BE2C (cell line): ENCODE results near the gene TBC1D22A.

Experiments
- DNase-seq: peaks from one replicate; pipeline ENCODE4 v3.0.0-alpha.2; 2020
- H3K27me3 ChIP-seq: fragments of 250-450 bp; sonication (Bioruptor Pico); 2 replicates; pipeline ENCODE4 v1.5.1; 2020; ENCODE audit warnings: mild to moderate bottlenecking
- H3K36me3 ChIP-seq: fragments of 250-450 bp; sonication (Bioruptor Pico); 2 replicates; pipeline ENCODE4 v1.5.1; 2020; ENCODE audit warnings: mild to moderate bottlenecking
- H3K4me1 ChIP-seq: fragments of 250-450 bp; sonication (Bioruptor Pico); 2 replicates; pipeline ENCODE4 v1.5.1; 2020
- H3K4me3 ChIP-seq: 2 replicates; pipeline ENCODE4 v1.5.1; 2011; ENCODE audit warnings: low read depth, low read length
- H3K9me3 ChIP-seq: fragments of 250-450 bp; sonication (Bioruptor Pico); 2 replicates; pipeline ENCODE4 v1.5.1; 2020
- CTCF ChIP-seq: IDR thresholded peaks from 2 replicates; pipeline ENCODE4 v1.5.1; 2012; ENCODE audit warnings: mild to moderate bottlenecking, low read depth, low read length

The TBC1D22A gene

GRCh38 chr22:46992121-46992731 lies 229.8 kb downstream of the TBC1D22A start:
- H3K4me1 ChIP-seq: peaks cover 7% of the 10 kb centered on the region
- no peak for DNase-seq
- no peaks in the 10 kb centered on the region; the same call in 1 of the 2 replicates for H3K36me3 ChIP-seq
- H3K9me3 ChIP-seq: no peaks in the 10 kb centered on the region
- no peak overlapping the region for H3K4me3 ChIP-seq
- no peaks in the 10 kb centered on the region for H3K27me3 ChIP-seq
- TF ChIP-seq CTCF: no peak

GRCh38 chr22:46993633-46994032 lies 231.2 kb downstream of the TBC1D22A start:
- TF ChIP-seq CTCF: no peak
- Histone ChIP-seq H3K27me3 (no peaks in the 10 kb centered on the region), H3K36me3 (no peaks in the 10 kb centered on the region; the same call in 1 of the 2 replicates), H3K4me1 (peaks cover 11% of the 10 kb centered on the region), H3K9me3 (no peaks in the 10 kb centered on the region), H3K4me3 (no peak overlapping the region)
- no peak for DNase-seq

GRCh38 chr22:46994265-46994664 lies 231.8 kb downstream of the TBC1D22A start:
- no peak for TF ChIP-seq CTCF
- Histone ChIP-seq H3K9me3 (no peaks in the 10 kb centered on the region), H3K27me3 (no peaks in the 10 kb centered on the region), H3K36me3 (no peaks in the 10 kb centered on the region; the same call in 1 of the 2 replicates), H3K4me3 (no peak overlapping the region), H3K4me1 (peaks cover 11% of the 10 kb centered on the region)
- no peak for DNase-seq

GRCh38 chr22:46994983-46995382 lies 232.5 kb downstream of the TBC1D22A start:
- Histone ChIP-seq H3K4me1 (peaks cover 11% of the 10 kb centered on the region), H3K9me3 (no peaks in the 10 kb centered on the region), H3K27me3 (no peaks in the 10 kb centered on the region), H3K4me3 (no peak overlapping the region), H3K36me3 (no peaks in the 10 kb centered on the region; the same call in 1 of the 2 replicates)
- no peak for DNase-seq
- TF ChIP-seq CTCF: no peak

GRCh38 chr22:46995501-46996360 lies 233.3 kb downstream of the TBC1D22A start:
- Histone ChIP-seq H3K36me3 (no peaks in the 10 kb centered on the region; the same call in 1 of the 2 replicates), H3K27me3 (no peaks in the 10 kb centered on the region), H3K9me3 (no peaks in the 10 kb centered on the region), H3K4me3 (no peak overlapping the region), H3K4me1 (peaks cover 11% of the 10 kb centered on the region)
- DNase-seq: no peak
- TF ChIP-seq CTCF: no peak
